IMR-90 (cell line): ENCODE results near the gene NFIA. TPM values are rescaled to one million over a fixed set of nuclear protein-coding genes. Genes with fewer than 3 reads are reported as not detected.

ENCODE experiments used
- ATAC-seq: fragments of 200-7000 bp; cut with Tn5 transposase; 2 replicates; pipeline ENCODE4 v1.9.1; 2020; ENCODE audit warnings: low read depth, mild to moderate bottlenecking, moderate library complexity
- BruUV-seq: library from RNA; stranded (reverse); fragments of 400-500 nt; replicated peaks from 2 replicates; lab custom pipeline; 2021; lab: Mats Ljungman, UMichigan
- CTCF ChIA-PET: fragments of 300-600 bp; formaldehyde crosslinking; extraction: SDS; loops from one replicate; lab custom pipeline; 2021; ENCODE audit warnings: antibody characterized with exemption; lab: Yijun Ruan, JAX
- POLR2A ChIA-PET: fragments of 300-600 bp; sonication (Branson Sonifier 250); formaldehyde crosslinking; loops from one replicate; lab custom pipeline; 2022; ENCODE audit warnings: antibody characterized with exemption; ENCODE audit not compliant: unreplicated experiment; lab: Charles Lee
- DNase-seq: peaks from one replicate; pipeline ENCODE4 v3.0.0; 2013
- H2AFZ ChIP-seq: replicated peaks from 2 replicates; pipeline ENCODE3; 2013; ENCODE audit warnings: low read length, mild to moderate bottlenecking; ENCODE audit not compliant: poor library complexity
- H2AK5ac ChIP-seq: 2 replicates; pipeline ENCODE4 v1.6.1; 2013; ENCODE audit warnings: low read depth, low read length, inconsistent platforms
- H2AK9ac ChIP-seq: replicated peaks from 2 replicates; pipeline ENCODE3; 2013; ENCODE audit warnings: mild to moderate bottlenecking, low read depth, low read length, moderate library complexity; ENCODE audit not compliant: poor library complexity
- H2BK120ac ChIP-seq: 2 replicates; pipeline ENCODE4 v1.6.1; 2013; ENCODE audit warnings: low read depth, low read length, inconsistent platforms
- H2BK15ac ChIP-seq: 3 replicates; pipeline ENCODE4 v1.6.1; 2013; ENCODE audit warnings: low read depth, low read length, inconsistent platforms
- H2BK20ac ChIP-seq: 2 replicates; pipeline ENCODE4 v1.6.1; 2013; ENCODE audit warnings: low read depth, mild to moderate bottlenecking, inconsistent platforms, low read length, moderate library complexity
- H2BK5ac ChIP-seq: 2 replicates; pipeline ENCODE4 v1.6.1; 2013; ENCODE audit warnings: mild to moderate bottlenecking, low read depth, low read length, inconsistent platforms; ENCODE audit not compliant: poor library complexity, severe bottlenecking
- H3K14ac ChIP-seq: replicated peaks from 2 replicates; pipeline ENCODE4 v1.6.1; 2013; ENCODE audit warnings: low read depth, low read length, inconsistent platforms
- H3K18ac ChIP-seq: 2 replicates; pipeline ENCODE4 v1.6.1; 2013; ENCODE audit warnings: low read depth, low read length, control low read depth
- H3K23ac ChIP-seq: 2 replicates; pipeline ENCODE4 v1.6.1; 2013; ENCODE audit warnings: low read depth, low read length, inconsistent platforms
- H3K27ac ChIP-seq: 2 replicates; pipeline ENCODE4 v1.5.1; 2013; ENCODE audit warnings: mild to moderate bottlenecking, control low read depth, low read length; ENCODE audit not compliant: insufficient read depth
- H3K27me3 ChIP-seq: 2 replicates; pipeline ENCODE4 v1.6.1; 2013; ENCODE audit warnings: low read length; ENCODE audit not compliant: control insufficient read depth, insufficient read depth
- H3K36me3 ChIP-seq: 2 replicates; pipeline ENCODE4 v1.6.1; 2013; ENCODE audit warnings: low read length, mixed read lengths; ENCODE audit not compliant: control insufficient read depth, insufficient read depth
- H3K4ac ChIP-seq: 2 replicates; pipeline ENCODE4 v1.6.1; 2013; ENCODE audit warnings: low read depth, low read length, inconsistent platforms
- H3K4me1 ChIP-seq: 2 replicates; pipeline ENCODE4 v1.6.1; 2013; ENCODE audit warnings: low read length, mixed read lengths; ENCODE audit not compliant: control insufficient read depth, insufficient read depth
- H3K4me2 ChIP-seq: 2 replicates; pipeline ENCODE4 v1.6.1; 2013; ENCODE audit warnings: low read depth, mild to moderate bottlenecking, control low read depth, low read length, moderate library complexity
- H3K4me3 ChIP-seq: 2 replicates; pipeline ENCODE4 v1.5.1; 2013; ENCODE audit warnings: low read depth, mild to moderate bottlenecking, control low read depth, low read length, moderate library complexity; ENCODE audit not compliant: insufficient read depth
- H3K56ac ChIP-seq: 2 replicates; pipeline ENCODE4 v1.6.1; 2013; ENCODE audit warnings: low read length, inconsistent platforms; ENCODE audit not compliant: insufficient read depth; ENCODE audit errors: extremely low read depth
- H3K79me1 ChIP-seq, 2 experiments: 2 replicates each; pipeline ENCODE4 v1.6.1; 2013; ENCODE audit warnings: low read length in 2 of 2, inconsistent platforms in 1 of 2, low read depth in 1 of 2
- H3K9ac ChIP-seq: 2 replicates; pipeline ENCODE4 v1.6.1; 2013; ENCODE audit warnings: low read depth, low read length, control low read depth
- H3K9me1 ChIP-seq: 2 replicates; pipeline ENCODE4 v1.6.1; 2013; ENCODE audit warnings: low read length, inconsistent platforms; ENCODE audit not compliant: insufficient read depth
- H3K9me3 ChIP-seq: 2 replicates; pipeline ENCODE4 v1.6.1; 2013; ENCODE audit warnings: low read length; ENCODE audit not compliant: control insufficient read depth, insufficient read depth
- H4K20me1 ChIP-seq: 2 replicates; pipeline ENCODE4 v1.6.1; 2013; ENCODE audit warnings: low read length, inconsistent platforms; ENCODE audit not compliant: insufficient read depth
- H4K5ac ChIP-seq: 2 replicates; pipeline ENCODE4 v1.6.1; 2013; ENCODE audit warnings: mild to moderate bottlenecking, low read depth, low read length, control low read depth
- H4K8ac ChIP-seq, 2 experiments: 2 replicates each; pipeline ENCODE4 v1.6.1; 2013; ENCODE audit warnings: low read depth in 2 of 2, low read length in 2 of 2, control low read depth in 1 of 2, inconsistent platforms in 1 of 2
- H4K91ac ChIP-seq: 2 replicates; pipeline ENCODE4 v1.6.1; 2013; ENCODE audit warnings: low read depth, low read length, inconsistent platforms; ENCODE audit not compliant: insufficient read depth
- BHLHE40 ChIP-seq: fragments of 150-350 bp; IDR thresholded peaks from 2 replicates; pipeline ENCODE4 v1.6.1; 2016; ENCODE audit warnings: mild to moderate bottlenecking, low read depth, low read length
- CEBPB ChIP-seq: IDR thresholded peaks from 2 replicates; pipeline ENCODE4 v1.6.1; 2012; ENCODE audit warnings: low read depth, low read length, improper control_type of control experiment
- CHD1 ChIP-seq: IDR thresholded peaks from 2 replicates; pipeline ENCODE4 v1.6.1; 2012; ENCODE audit warnings: low read depth, low read length, improper control_type of control experiment
- FOS ChIP-seq: fragments of 150-350 bp; IDR thresholded peaks from 2 replicates; pipeline ENCODE4 v1.6.1; 2016; ENCODE audit warnings: low read depth, low read length
- MAFK ChIP-seq: IDR thresholded peaks from 2 replicates; pipeline ENCODE4 v1.6.1; 2012; ENCODE audit warnings: low read depth, low read length, improper control_type of control experiment
- MAZ ChIP-seq: IDR thresholded peaks from 2 replicates; pipeline ENCODE4 v1.6.1; 2012; ENCODE audit warnings: low read depth, mild to moderate bottlenecking, low read length, improper control_type of control experiment, moderate library complexity, borderline replicate concordance
- MXI1 ChIP-seq: IDR thresholded peaks from 2 replicates; pipeline ENCODE4 v1.6.1; 2012; ENCODE audit warnings: low read depth, mild to moderate bottlenecking, low read length, moderate library complexity, borderline replicate concordance
- NFE2L2 ChIP-seq: fragments of 150-350 bp; IDR thresholded peaks from 2 replicates; pipeline ENCODE4 v1.6.1; 2016; ENCODE audit warnings: low read depth, mild to moderate bottlenecking, low read length
- POLR2A ChIP-seq: IDR thresholded peaks from 2 replicates; pipeline ENCODE4 v1.6.1; 2012; ENCODE audit warnings: mild to moderate bottlenecking, low read depth, low read length
- RAD21 ChIP-seq: IDR thresholded peaks from 2 replicates; pipeline ENCODE4 v1.6.1; 2012; ENCODE audit warnings: low read length, improper control_type of control experiment
- RCOR1 ChIP-seq: IDR thresholded peaks from 2 replicates; pipeline ENCODE4 v1.6.1; 2012; ENCODE audit warnings: mild to moderate bottlenecking, low read length, improper control_type of control experiment; ENCODE audit not compliant: insufficient replicate concordance
- RFX5 ChIP-seq: IDR thresholded peaks from 2 replicates; pipeline ENCODE4 v1.8.0; 2012; ENCODE audit warnings: low read depth, mild to moderate bottlenecking, low read length, moderate library complexity
- SMC3 ChIP-seq: fragments of 150-350 bp; IDR thresholded peaks from 2 replicates; pipeline ENCODE4 v1.6.1; 2016; ENCODE audit warnings: low read depth, mild to moderate bottlenecking, antibody characterized with exemption, low read length, moderate library complexity
- WGBS, 2 experiments: methylation state at CpG; one replicate each; pipeline versions ENCODE4 v1.1.5 to v1.1.7; 2013; ENCODE audit warnings: missing lambda C conversion rate in 2 of 2; ENCODE audit not compliant: insufficient read length in 1 of 2; ENCODE audit errors: extremely low coverage in 2 of 2; 5-methylcytosine and 5-hydroxymethylcytosine counted together
- dilution Hi-C: fragments of 300-500 bp; cut with HindIII; formaldehyde crosslinking; loops from one replicate; pipeline ENCODE4 v1.14.3; 2018; ENCODE audit warnings: low sequenced_read_pairs; ENCODE audit not compliant: unreplicated experiment
- in situ Hi-C: fragments of 300-500 bp; cut with MboI; formaldehyde crosslinking; loops from 3 replicates; pipeline ENCODE4 v1.14.3; 2019; ENCODE audit warnings: low sequenced_read_pairs, inconsistent platforms, mixed read lengths
- intact Hi-C: fragments of 100-400 bp; cut with micrococcal nuclease; formaldehyde crosslinking; loops from 2 replicates; pipeline ENCODE4 v1.10.0; 2022
- polyA plus RNA-seq, 3 experiments: library from polyadenylated mRNA; depleted of rRNA; stranded (reverse); fragments of >200 nt; gene quantifications; 2 replicates each; pipeline ENCODE4 v1.2.3, GENCODE V29; 2012; ENCODE audit warnings: low replicate concordance in 1 of 3
- total RNA-seq: library from RNA; depleted of rRNA; stranded (reverse); fragments of >200 nt; gene quantifications from 2 replicates; pipeline ENCODE4 v1.2.3, GENCODE V29; 2012
- TF ChIP-seq, protein P1 (sequence below): fragments of 150-350 bp; IDR thresholded peaks from 2 replicates; pipeline ENCODE4 v1.6.1; 2017; ENCODE audit warnings: mild to moderate bottlenecking, antibody characterized with exemption, low read length, low read depth
- TF ChIP-seq, protein P2 (sequence below): fragments of 150-350 bp; IDR thresholded peaks from 2 replicates; pipeline ENCODE4 v1.6.1; 2016; ENCODE audit warnings: low read depth, mild to moderate bottlenecking, low read length, moderate library complexity, borderline replicate concordance

NFIA gene
- total and polyA plus RNA-seq, 2 of the 4 experiments (the other 2 are of a cell fraction): 1.6 to 2.2 TPM

DNA sequence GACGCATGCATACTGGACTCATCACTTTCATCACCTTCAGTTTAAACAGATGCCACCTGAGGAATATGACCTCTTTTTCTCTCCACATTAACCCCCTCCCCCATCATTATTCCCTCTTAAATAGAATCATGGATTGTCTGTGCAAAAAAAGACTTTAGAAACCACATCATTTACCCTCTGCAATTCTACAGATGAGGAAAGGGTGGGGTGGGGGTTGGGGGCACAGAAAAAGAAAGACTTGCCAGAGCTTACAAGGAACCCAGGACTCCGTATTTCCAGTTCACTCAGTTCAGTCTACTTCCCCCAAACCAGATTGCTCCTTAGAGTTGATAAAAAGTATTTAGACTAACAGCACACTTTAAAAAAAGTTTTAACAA, 26.2 kb upstream of the NFIA start:
- Histone ChIP-seq H3K4me1 (no peaks in the 10 kb centered on the region; the same call in 1 of the 2 replicates), H3K9me3 (no peaks in the 10 kb centered on the region), H3K23ac (no peak overlapping the region), H2BK20ac (no peak overlapping the region), H4K8ac (no peak overlapping the region), H3K56ac (no peak overlapping the region), H3K36me3 (no peaks in the 10 kb centered on the region), H3K9ac (no peak overlapping the region), H3K14ac (no peak overlapping the region), H4K91ac (no peak overlapping the region), H2BK5ac (no peak overlapping the region), H2AFZ (no peak overlapping the region), H2AK5ac (no peak overlapping the region), H2BK120ac (no peak overlapping the region), H4K20me1 (no peaks in the 10 kb centered on the region), H3K4me2 (no peak overlapping the region), H3K18ac (no peak overlapping the region), H3K27me3 (peaks cover 38% of the 10 kb centered on the region), H4K5ac (no peak overlapping the region), H2BK15ac (no peak overlapping the region), H3K27ac (no peak overlapping the region), H3K79me1 (no peaks in the 10 kb centered on the region), H2AK9ac (no peak overlapping the region), H3K4me3 (no peak overlapping the region), H3K9me1 (no peaks in the 10 kb centered on the region), H3K4ac (no peak overlapping the region)
- POLR2A ChIA-PET: no interaction called here
- no peak for DNase-seq
- intact Hi-C loops: loop anchor here (5.0 kb wide), 1 partner anchor 196 kb away; no protein-coding TSS in a partner anchor
- 67% methylated on average over 1 of the region's 2 CpGs; no CpG with 5 or more reads in 1 of the 2 experiments for WGBS, 2 experiments
- TF ChIP-seq MAZ: no peak
- TF ChIP-seq FOS: no peak
- TF ChIP-seq, protein P1, sequence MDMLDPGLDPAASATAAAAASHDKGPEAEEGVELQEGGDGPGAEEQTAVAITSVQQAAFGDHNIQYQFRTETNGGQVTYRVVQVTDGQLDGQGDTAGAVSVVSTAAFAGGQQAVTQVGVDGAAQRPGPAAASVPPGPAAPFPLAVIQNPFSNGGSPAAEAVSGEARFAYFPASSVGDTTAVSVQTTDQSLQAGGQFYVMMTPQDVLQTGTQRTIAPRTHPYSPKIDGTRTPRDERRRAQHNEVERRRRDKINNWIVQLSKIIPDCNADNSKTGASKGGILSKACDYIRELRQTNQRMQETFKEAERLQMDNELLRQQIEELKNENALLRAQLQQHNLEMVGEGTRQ: no peak
- TF ChIP-seq RFX5: no peak
- TF ChIP-seq CEBPB: no peak
- no peak for TF ChIP-seq SMC3
- no peak for TF ChIP-seq MXI1
- TF ChIP-seq BHLHE40: no peak
- TF ChIP-seq RAD21: no peak
- TF ChIP-seq POLR2A: no peak
- no peak for TF ChIP-seq CHD1
- no peak for TF ChIP-seq NFE2L2
- TF ChIP-seq MAFK: no peak
- TF ChIP-seq, protein P2, sequence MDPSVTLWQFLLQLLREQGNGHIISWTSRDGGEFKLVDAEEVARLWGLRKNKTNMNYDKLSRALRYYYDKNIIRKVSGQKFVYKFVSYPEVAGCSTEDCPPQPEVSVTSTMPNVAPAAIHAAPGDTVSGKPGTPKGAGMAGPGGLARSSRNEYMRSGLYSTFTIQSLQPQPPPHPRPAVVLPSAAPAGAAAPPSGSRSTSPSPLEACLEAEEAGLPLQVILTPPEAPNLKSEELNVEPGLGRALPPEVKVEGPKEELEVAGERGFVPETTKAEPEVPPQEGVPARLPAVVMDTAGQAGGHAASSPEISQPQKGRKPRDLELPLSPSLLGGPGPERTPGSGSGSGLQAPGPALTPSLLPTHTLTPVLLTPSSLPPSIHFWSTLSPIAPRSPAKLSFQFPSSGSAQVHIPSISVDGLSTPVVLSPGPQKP: no peak
- TF ChIP-seq RCOR1: no peak
- CTCF ChIA-PET: no interaction called here
- in situ Hi-C loops: loop anchor here (10.0 kb wide), 1 partner anchor 279 kb away; no protein-coding TSS in a partner anchor
- no TSS peak for BruUV-seq
- dilution Hi-C loops: no loop called here
- no peak for ATAC-seq
